HG03469 (cell line): ENCODE data around the gene CCDC97.
A peak's percentile ranks its signal among the peaks of the same experiment; 100 is the strongest.

Experiments
- ATAC-seq: cut with Tn5 transposase; IDR thresholded peaks from one replicate; pipeline ENCODE4 v1.9.1; 2021; ENCODE audit warnings: mild to moderate bottlenecking, moderate library complexity, moderate number of reproducible peaks; ENCODE audit not compliant: unreplicated experiment

CCDC97 gene

GRCh38 chr19:41297628-41298347, 12.2 kb upstream of the CCDC97 start:
- ATAC-seq, result peak; percentile 56

- ATAC-seq, result no peak
Observed at GRCh38 chr19:41298348-41298964, 11.5 kb upstream of the CCDC97 start.

GRCh38 chr19:41299046-41299754, 10.8 kb upstream of the CCDC97 start:
- no peak for ATAC-seq

DNA sequence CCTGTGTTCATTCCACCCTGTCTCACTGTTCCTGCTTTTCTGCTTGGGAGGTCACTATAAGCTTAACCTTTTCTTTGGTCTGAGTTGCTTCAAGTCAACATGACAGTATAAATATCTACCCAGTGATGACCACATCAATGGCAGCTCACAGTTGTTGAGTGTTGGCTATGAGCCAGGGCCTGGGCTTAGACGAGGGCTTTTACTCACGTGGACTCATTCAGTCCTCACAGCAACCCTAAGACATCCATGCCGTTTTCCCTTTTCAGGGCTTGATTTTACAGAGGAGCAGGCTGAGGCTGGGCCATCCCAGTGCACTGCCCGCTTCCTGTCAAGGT, 10.2 kb upstream of the CCDC97 start:
- ATAC-seq, result no peak

DNA sequence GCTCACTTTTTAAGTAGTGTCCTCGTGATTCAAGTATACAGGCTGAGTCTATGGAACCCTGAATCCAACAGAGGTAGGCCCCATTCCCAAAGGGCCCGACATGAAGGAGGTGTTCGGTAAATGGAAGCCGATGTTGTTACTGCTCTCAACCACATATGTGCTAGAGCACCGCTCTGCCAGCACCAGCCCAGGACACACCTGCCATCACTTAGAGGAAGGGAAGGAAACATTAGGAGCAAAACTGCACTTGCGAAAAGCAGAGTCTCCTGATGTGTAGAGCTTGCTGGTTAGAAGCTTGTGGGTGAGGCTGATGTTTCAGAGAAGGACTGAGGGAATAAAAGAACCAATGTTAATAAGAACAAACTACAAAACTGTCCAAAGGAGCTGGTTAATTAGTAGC, 9.4 kb upstream of the CCDC97 start:
- no peak for ATAC-seq

- ATAC-seq, result no peak
Observed at GRCh38 chr19:41302624-41303351, 7.2 kb upstream of the CCDC97 start.

GRCh38 chr19:41303954-41304353, 6.0 kb upstream of the CCDC97 start:
- ATAC-seq, result no peak

GRCh38 chr19:41304706-41305483, 5.1 kb upstream of the CCDC97 start:
- ATAC-seq, result no peak

DNA sequence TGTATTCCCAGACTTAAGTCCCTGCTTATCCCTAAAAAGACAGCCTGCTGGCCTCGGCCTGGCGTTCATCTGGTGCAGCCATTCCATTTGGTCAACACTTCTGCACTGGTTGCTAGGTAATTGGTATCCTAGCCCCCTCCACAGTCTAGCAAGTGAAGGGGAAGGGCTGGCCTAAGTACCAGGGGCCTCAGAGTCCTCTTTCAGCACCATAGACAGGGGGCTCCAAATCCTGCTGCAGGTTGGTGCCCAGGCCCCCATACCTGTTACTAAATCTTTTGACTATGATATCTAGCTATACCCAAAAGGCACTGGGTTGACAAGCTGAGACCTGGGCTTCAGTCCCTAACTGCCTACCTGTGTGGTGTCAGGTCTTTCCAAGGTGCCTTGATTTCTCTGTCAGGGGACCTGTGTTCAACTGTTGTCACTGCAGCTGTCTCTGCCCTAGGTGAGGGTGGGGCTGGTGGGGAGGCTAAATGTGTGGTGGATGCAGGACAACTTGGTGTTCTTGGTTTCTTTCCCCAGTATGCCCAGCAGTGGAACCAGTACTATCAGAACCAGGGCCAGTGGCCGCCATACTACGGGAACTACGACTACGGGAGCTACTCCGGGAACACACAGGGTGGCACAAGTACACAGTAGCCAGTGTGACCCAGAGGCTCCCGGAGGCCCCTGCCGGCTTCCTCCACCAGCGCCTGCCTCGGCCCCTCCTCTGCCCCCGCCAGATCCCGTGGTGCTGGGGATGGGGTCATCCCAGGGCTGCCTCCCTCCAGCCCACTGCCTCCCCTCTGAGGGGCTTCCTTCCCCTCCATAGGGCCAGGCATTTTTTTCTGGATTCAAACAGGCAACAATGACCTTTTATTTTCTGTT, 3.8 kb upstream of the CCDC97 start:
- no peak for ATAC-seq

GRCh38 chr19:41307090-41307875, 2.7 kb upstream of the CCDC97 start:
- ATAC-seq, result no peak

DNA sequence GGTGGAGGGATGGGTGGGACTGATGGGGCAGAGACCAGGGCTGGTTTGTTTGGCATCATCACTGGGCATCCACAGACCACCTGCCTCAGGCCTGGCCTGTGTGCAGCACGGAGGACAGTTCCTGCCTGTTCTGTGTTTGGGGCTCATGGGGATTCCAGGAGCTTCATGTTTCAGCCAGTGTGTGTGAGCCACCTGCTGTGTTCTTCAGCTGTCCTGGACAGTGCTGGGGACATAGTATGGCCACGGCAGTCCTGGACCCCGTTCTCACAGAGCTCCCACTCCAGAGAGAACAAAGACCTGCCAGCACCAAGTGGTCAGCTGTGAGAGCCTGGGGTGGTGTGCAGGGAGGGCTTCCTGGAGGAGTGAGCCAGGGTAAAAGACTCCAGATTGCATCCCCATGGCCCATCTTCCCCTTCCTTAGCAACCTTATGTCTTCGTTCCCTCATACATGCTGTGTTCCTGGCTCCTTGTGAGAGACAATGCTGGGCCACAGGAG, 2.0 kb upstream of the CCDC97 start:
- no peak for ATAC-seq

DNA sequence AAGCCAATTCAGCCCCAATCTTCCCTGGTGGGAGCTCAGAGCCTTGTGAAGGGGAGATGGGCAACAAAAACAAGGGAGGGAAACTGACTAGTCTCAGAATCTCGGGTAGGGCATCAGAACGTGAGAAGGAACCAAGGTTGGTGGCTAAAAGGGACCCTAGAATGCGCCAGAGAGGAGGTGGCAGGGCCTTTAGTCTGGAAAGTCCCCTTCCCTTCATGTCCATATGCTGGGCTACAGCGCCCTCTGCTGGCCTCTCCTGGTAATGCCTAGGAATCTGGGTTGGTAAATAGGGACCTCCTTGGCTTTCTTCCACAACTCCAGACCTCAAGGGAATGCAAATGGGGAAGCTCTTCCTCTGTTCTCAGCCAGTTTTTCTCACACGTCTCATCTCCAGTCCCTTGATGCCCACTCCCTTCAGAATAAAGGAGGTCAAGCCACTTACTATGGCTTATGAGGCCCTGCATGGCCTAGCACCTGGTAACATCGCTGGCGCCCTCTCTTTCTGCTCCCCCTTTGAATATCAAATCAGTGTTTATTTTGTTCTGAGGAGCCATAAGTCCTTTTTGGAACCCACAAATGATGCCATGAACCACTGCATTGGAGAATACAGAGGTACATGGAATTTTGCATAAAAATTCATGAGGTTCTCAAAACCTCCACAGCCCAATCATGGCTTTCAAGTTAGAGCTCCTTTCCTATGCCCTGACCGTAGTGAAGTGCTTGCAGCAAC, 1.4 kb upstream of the CCDC97 start:
- no peak for ATAC-seq

- no peak for ATAC-seq
Observed at GRCh38 chr19:41309180-41310032, 566 bp upstream of the CCDC97 start.

GRCh38 chr19:41311072-41311471, 1.1 kb downstream of the CCDC97 start:
- ATAC-seq, result no peak

- ATAC-seq, result no peak
Observed at GRCh38 chr19:41311613-41312012, 1.6 kb downstream of the CCDC97 start.

DNA sequence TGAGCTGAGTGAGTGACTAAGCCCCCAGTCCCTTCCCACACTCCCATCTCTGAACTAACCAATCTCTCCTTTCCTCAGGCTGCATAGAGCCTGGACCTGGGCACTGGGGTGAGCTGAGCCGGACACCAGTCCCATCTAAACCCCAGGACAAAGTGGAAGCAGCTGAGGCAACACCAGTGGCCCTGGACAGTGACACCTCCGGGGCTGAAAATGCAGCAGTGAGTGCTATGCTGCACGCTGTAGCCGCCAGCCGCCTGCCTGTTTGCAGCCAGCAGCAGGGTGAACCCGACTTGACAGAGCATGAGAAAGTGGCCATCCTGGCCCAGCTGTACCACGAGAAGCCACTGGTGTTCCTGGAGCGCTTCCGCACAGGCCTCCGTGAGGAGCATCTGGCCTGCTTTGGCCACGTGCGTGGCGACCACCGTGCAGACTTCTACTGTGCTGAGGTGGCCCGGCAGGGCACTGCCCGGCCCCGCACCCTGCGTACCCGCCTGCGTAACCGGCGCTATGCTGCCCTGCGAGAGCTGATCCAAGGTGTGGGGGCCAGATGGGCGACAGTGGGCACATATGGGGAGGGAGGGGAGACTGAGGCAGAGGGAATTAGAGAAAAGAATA, 6.4 kb downstream of the CCDC97 start:
- ATAC-seq, result no peak
